Osteoblast (primary cell): Measurements from ENCODE around the gene IMPA2. TPM values are rescaled to one million over a fixed set of nuclear protein-coding genes. Genes with fewer than 3 reads are reported as not detected.
"Not testable (repeated sequence)": the region's sequence is repeated elsewhere in the genome, so short reads cannot be mapped to it uniquely, and the experiment has no call there.

Source experiments
- DNase-seq: peaks from one replicate; pipeline ENCODE4 v3.0.0; 2011; ENCODE audit warnings: low spot score, mixed read lengths; ENCODE audit not compliant: insufficient read length; ENCODE audit errors: missing footprints
- H2AFZ ChIP-seq: 2 replicates; pipeline ENCODE4 v1.6.0; 2011; ENCODE audit warnings: mild to moderate bottlenecking, low read length
- H3K27ac ChIP-seq: 2 replicates; pipeline ENCODE4 v1.5.1; 2011; ENCODE audit warnings: mild to moderate bottlenecking, low read depth, low read length, moderate library complexity
- H3K27me3 ChIP-seq: 2 replicates; pipeline ENCODE4 v1.6.0; 2012; ENCODE audit warnings: mild to moderate bottlenecking, control low read depth, inconsistent platforms, low read length, moderate library complexity; ENCODE audit not compliant: insufficient read depth
- H3K36me3 ChIP-seq: 2 replicates; pipeline ENCODE4 v1.5.1; 2011; ENCODE audit warnings: mild to moderate bottlenecking, low read length, control low read depth, moderate library complexity; ENCODE audit not compliant: insufficient read depth
- H3K4me1 ChIP-seq: 2 replicates; pipeline ENCODE4 v1.5.1; 2011; ENCODE audit warnings: mild to moderate bottlenecking, low read length, control low read depth, moderate library complexity; ENCODE audit not compliant: insufficient read depth
- H3K4me2 ChIP-seq: 2 replicates; pipeline ENCODE4 v1.6.0; 2011; ENCODE audit warnings: mild to moderate bottlenecking, low read length; ENCODE audit not compliant: insufficient read depth
- H3K4me3 ChIP-seq: fragments of 200-600 bp; sonication (generic); 3 replicates; pipeline ENCODE4 v1.5.1; 2012; ENCODE audit warnings: mild to moderate bottlenecking, low read length, inconsistent platforms; ENCODE audit not compliant: insufficient read depth
- H3K79me2 ChIP-seq: 2 replicates; pipeline ENCODE4 v1.6.0; 2012; ENCODE audit warnings: mild to moderate bottlenecking, low read length, control low read depth, inconsistent platforms; ENCODE audit not compliant: insufficient read depth
- H3K9me3 ChIP-seq: 2 replicates; pipeline ENCODE4 v1.5.1; 2011; ENCODE audit warnings: low read depth, low read length, control low read depth
- H4K20me1 ChIP-seq: 2 replicates; pipeline ENCODE4 v1.6.0; 2012; ENCODE audit warnings: mild to moderate bottlenecking, low read length, control low read depth; ENCODE audit not compliant: insufficient read depth
- CTCF ChIP-seq: IDR thresholded peaks from 2 replicates; pipeline ENCODE4 v1.5.1; 2011; ENCODE audit warnings: mild to moderate bottlenecking, low read depth, low read length, moderate library complexity; ENCODE audit errors: extremely low read depth
- total RNA-seq: library from RNA; depleted of rRNA; stranded (reverse); fragments of >200 nt; gene quantifications from 2 replicates; pipeline ENCODE4 v1.2.3, GENCODE V29; 2012

The IMPA2 gene
- total RNA-seq, 1 donor, result 11.2 TPM

GRCh38 chr18:12038639-12039539 is 57.6 kb downstream of the IMPA2 start:
- peak; percentile 82 for TF ChIP-seq CTCF
- H3K4me1 ChIP-seq, result peaks cover 18% of the 10 kb centered on the region
- H3K9me3 ChIP-seq, result no peaks in the 10 kb centered on the region
- no peaks in the 10 kb centered on the region for H3K79me2 ChIP-seq
- H3K27me3 ChIP-seq, result no peaks in the 10 kb centered on the region
- peak overlapping the region; percentile 85 for H3K4me2 ChIP-seq
- H3K4me3 ChIP-seq, result peak overlapping the region; percentile 77
- peak overlapping the region; percentile 57 for H3K27ac ChIP-seq
- H3K36me3 ChIP-seq, result no peaks in the 10 kb centered on the region
- H4K20me1 ChIP-seq, result no peaks in the 10 kb centered on the region
- H2AFZ ChIP-seq, result peak overlapping the region; percentile 94
- DNase-seq, result peak; percentile 97

- H3K27me3 ChIP-seq, H3K36me3 ChIP-seq, H3K79me2 ChIP-seq, H2AFZ ChIP-seq, DNase-seq, H3K4me3 ChIP-seq, H3K9me3 ChIP-seq, H3K4me2 ChIP-seq, H4K20me1 ChIP-seq, H3K27ac ChIP-seq: not testable (repeated sequence)
- peaks cover 18% of the 10 kb centered on the region for H3K4me1 ChIP-seq
Observed at GRCh38 chr18:12039540-12039930, 58.2 kb downstream of the IMPA2 start.

GRCh38 chr18:12041561-12041960 is 60.3 kb downstream of the IMPA2 start:
- no peak overlapping the region for H3K4me3 ChIP-seq
- no peak overlapping the region for H2AFZ ChIP-seq
- H3K27me3 ChIP-seq, result no peaks in the 10 kb centered on the region
- no peaks in the 10 kb centered on the region for H3K79me2 ChIP-seq
- H3K9me3 ChIP-seq, result no peaks in the 10 kb centered on the region
- DNase-seq, result peak; percentile 95
- no peak for TF ChIP-seq CTCF
- peak overlapping the region; percentile 52 for H3K4me2 ChIP-seq
- no peaks in the 10 kb centered on the region for H4K20me1 ChIP-seq
- no peaks in the 10 kb centered on the region for H3K36me3 ChIP-seq
- H3K27ac ChIP-seq, result peak overlapping the region; percentile 51
- H3K4me1 ChIP-seq, result peaks cover 27% of the 10 kb centered on the region

- Histone ChIP-seq H3K36me3 (no peaks in the 10 kb centered on the region), H3K27ac (no peak overlapping the region), H3K4me2 (no peak overlapping the region), H3K9me3 (no peaks in the 10 kb centered on the region), H4K20me1 (no peaks in the 10 kb centered on the region), H3K4me3 (no peak overlapping the region), H3K79me2 (peaks cover 3% of the 10 kb centered on the region), H2AFZ (no peak overlapping the region), H3K4me1 (peaks cover 34% of the 10 kb centered on the region), H3K27me3 (no peaks in the 10 kb centered on the region)
- no peak for TF ChIP-seq CTCF
- no peak for DNase-seq
Observed at GRCh38 chr18:12043811-12044210, 62.5 kb downstream of the IMPA2 start.
